ACHN (cell line): ENCODE measurements around the gene BEGAIN.

Experiments used
- DNase-seq: peaks from one replicate; pipeline ENCODE4 v3.0.0-alpha.2; 2015
- in situ Hi-C: cut with HindIII; loops from 2 replicates; pipeline ENCODE4 v1.10.0; 2017; ENCODE audit warnings: low sequenced_read_pairs, low pct_ligation_motif_present, low pct_unique_long_range_greater_than_20kb

The BEGAIN gene

GRCh38 chr14:100587086-100587762 is at the start of gene BEGAIN:
BEGAIN (minus strand) TSS chr14:100587417; CDS start chr14:100587290, 127 bp downstream.
- no peak for DNase-seq
- in situ Hi-C loops, result no loop called here

GRCh38 chr14:100636559-100636958 is 49.3 kb upstream of the BEGAIN start:
- in situ Hi-C loops, result no loop called here
- no peak for DNase-seq

GRCh38 chr14:100634026-100634425 is 46.8 kb upstream of the BEGAIN start:
- DNase-seq, result no peak
- in situ Hi-C loops, result no loop called here

GRCh38 chr14:100633406-100633805 is 46.2 kb upstream of the BEGAIN start:
- DNase-seq, result no peak
- in situ Hi-C loops, result no loop called here

DNA sequence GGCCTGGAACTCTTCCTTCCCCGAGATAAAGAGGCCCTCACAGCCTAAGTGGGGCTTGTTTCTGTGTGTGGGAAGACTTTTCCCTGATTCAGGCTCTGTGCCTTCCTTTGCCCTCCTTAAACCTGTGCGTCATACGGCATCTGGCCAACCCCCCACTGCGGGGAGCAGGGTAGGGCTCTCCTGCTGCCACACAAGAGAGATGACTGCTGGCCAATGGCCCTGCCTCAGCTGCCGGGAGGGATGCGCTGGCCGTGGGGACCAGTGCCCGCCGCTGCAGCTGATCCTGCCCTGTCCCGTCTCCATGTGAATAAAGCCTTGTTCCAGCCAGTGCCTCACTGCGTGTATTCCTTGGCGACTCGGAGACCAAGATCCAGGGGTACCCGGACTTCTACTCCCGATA is 42.5 kb upstream of the BEGAIN start:
- in situ Hi-C loops, result no loop called here
- no peak for DNase-seq

GRCh38 chr14:100629098-100629497 is 41.9 kb upstream of the BEGAIN start:
- in situ Hi-C loops, result no loop called here
- no peak for DNase-seq

DNA sequence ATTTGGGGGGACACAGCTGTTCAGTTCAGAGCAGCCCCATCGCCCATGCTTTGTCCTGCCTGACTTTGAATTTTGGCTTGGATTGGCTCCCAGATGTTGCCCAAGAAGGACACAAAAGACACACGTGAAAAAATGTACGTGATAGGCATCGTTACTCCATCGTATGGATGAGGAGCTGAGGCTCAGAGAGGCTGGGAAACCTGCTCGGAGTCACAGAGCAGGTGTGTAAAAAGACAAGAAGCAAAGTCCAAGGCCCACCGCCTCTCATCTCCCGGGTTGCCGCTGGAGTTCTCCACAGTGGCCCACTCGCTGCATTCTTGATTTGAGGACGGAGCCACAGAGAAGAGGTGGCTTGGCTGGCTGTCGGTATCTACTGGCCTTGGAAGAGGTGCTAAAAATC is 41.0 kb upstream of the BEGAIN start:
- in situ Hi-C loops, result no loop called here
- no peak for DNase-seq

- DNase-seq, result no peak
Observed at GRCh38 chr14:100626614-100627013, 39.4 kb upstream of the BEGAIN start.

GRCh38 chr14:100623961-100624360 is 36.7 kb upstream of the BEGAIN start:
- in situ Hi-C loops, result no loop called here

More at GRCh38 chr14:100626614-100627013, 39.4 kb upstream of the BEGAIN start:
- in situ Hi-C loops, result no loop called here

GRCh38 chr14:100623557-100623956 is 36.3 kb upstream of the BEGAIN start:
- in situ Hi-C loops, result no loop called here

More at GRCh38 chr14:100623961-100624360, 36.7 kb upstream of the BEGAIN start:
- no peak for DNase-seq

DNA sequence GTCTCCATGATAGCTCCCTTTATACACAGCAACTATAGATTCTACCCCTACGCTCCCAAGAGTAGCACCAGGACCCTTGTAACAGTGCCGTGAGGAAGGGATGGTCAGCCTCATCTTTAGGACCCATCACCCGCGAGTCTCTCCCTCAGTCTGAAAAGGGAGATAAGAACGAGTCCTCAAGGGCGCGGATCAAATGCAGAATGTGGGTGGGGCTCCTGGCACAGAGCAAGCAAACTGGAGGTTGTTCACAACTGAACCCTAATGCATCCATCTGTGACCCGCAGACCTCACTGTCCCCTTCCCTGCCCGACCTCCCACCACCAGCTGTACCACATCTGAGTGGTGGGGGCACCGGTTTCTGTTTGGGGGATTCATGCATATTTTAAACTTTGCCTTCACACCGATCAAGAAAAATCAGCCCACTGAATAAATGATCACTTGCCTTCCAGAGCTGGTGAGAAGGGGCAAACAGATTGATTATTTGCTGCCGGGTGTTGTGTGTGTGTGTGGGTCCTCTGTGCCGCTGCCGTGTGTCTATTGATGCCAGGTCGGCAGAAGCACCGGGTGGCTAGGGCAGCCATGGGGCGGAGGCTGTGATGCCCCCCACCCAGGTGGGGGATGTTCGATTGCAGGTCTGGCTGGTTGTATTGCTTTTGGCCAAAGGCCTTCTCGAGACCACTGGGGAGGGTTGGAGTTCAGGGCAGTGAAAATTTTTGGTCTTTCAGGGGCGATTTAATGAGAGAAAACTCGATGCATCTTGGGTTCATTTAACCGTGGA is 35.7 kb upstream of the BEGAIN start:
- in situ Hi-C loops, result no loop called here

More at GRCh38 chr14:100623557-100623956, 36.3 kb upstream of the BEGAIN start:
- no peak for DNase-seq

DNA sequence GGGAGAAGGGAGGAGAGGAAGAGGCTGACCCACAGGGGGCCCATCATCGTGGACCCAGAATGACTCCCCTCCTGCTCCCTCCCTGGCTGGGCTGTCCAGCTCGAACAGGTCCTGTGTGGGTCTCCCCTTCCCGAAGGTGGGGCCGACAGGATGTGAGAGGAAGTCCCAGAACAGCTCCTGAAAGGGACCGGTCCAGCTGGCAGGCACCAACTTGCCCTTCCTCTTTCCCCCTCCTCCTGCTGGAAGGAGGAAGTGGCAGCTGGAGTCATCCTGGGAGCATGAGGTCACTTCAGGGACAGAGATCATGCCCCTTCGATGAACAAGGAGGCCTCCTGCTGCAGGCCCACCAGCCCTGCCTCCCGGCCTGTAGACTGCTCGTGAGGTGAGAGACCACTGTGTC is 35.0 kb upstream of the BEGAIN start:
- no peak for DNase-seq
- in situ Hi-C loops, result no loop called here

More for the DNA sequence above, 35.7 kb upstream of the BEGAIN start:
- DNase-seq, result no peak

DNA sequence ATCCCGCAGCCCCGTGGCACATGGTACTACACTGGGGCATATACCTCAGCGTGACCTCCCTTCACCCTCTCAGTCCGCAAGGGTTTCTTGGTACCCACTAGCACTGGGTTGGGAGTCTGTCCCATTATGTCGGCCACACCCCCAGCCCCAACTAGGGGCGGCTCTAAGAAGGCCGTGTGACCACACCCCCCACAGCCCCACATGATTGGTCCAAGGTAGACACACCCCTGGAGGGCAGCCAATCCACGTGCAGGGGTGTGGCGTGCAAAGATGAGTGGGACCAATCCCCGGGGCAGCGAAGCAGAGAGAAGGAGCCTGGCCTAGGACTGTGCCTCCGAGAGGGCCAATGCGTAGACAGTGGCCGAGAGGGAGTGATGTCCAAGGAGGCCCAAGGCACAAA is 34.6 kb upstream of the BEGAIN start:
- in situ Hi-C loops, result no loop called here
- no peak for DNase-seq

GRCh38 chr14:100620255-100621100 is 33.3 kb upstream of the BEGAIN start:
- in situ Hi-C loops, result no loop called here
- no peak for DNase-seq

GRCh38 chr14:100619396-100620254 is 32.4 kb upstream of the BEGAIN start:
- in situ Hi-C loops, result no loop called here
- no peak for DNase-seq

- in situ Hi-C loops, result no loop called here
- no peak for DNase-seq
Observed at GRCh38 chr14:100618763-100619320, 31.6 kb upstream of the BEGAIN start.

GRCh38 chr14:100618318-100618693 is 31.1 kb upstream of the BEGAIN start:
- in situ Hi-C loops, result no loop called here
- no peak for DNase-seq
